NCI-H446 (cell line): ENCODE data around the gene LDLRAD4.
"Not testable (repeated sequence)": the region's sequence is repeated elsewhere in the genome, so short reads cannot be mapped to it uniquely, and the experiment has no call there.

Experiments
- DNase-seq, 2 experiments: peaks; one replicate each; lab custom pipeline; 2025; lab: John Stamatoyannopoulos, UW

The LDLRAD4 gene

DNA sequence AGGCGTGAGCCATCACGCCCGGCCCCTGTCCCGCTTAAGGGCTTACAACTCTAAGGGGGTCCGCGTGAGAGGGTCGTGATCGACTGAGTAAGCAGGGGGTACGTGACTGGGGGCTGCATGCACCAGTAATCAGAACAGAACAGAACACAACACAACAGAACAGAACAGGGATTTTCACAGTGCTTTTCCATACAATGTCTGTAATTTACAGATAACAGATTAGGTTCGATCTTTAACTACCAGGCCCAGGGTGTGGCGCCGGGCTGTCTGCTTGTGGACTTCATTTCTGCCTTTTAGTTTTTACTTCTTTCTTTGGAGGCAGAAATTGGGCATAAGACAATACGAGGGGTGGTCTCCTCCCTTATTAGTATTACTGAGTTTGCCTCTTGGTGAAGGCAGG lies 458.8 kb downstream of the LDLRAD4 start:
- DNase-seq: not testable (repeated sequence)

DNA sequence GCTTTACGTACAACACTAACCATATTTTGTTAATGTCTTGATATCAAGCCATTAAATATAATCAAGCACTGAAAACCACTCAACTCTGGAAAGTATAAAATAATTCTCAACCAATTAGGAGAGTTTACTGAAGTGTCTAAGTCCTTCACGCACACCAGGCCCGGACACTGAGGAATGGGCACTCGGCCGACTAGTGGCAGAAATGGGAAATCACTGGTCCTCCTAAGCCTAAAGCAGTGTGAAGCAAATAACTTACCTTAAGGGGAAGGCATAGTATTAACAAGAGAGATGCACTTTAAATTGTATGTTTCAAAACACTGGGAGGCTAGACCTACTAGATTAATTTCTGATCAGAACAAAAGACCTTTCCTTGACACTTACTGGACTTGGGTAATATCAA lies 462.1 kb downstream of the LDLRAD4 start:
- DNase-seq: no peak

GRCh38 chr18:13681701-13682100 lies 463.1 kb downstream of the LDLRAD4 start:
- no peak for DNase-seq

DNA sequence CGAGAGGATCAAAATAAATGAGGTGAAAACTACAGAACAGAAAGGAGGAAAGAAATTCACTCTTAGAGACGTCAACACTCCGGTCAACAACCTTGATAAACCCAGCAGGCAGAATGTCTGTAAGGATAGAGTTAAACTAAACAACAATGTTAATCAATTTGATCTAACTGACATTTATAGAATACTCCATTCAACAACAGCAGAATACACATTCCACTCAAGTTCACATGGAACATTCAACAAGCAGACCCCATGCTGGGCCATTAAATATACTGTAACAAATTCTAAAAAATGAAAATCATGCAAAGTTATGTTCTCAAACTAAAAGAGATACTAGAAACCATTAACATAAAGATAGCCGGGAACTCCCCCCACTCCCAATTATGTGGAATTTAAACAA lies 466.0 kb downstream of the LDLRAD4 start:
- no peak for DNase-seq

DNA sequence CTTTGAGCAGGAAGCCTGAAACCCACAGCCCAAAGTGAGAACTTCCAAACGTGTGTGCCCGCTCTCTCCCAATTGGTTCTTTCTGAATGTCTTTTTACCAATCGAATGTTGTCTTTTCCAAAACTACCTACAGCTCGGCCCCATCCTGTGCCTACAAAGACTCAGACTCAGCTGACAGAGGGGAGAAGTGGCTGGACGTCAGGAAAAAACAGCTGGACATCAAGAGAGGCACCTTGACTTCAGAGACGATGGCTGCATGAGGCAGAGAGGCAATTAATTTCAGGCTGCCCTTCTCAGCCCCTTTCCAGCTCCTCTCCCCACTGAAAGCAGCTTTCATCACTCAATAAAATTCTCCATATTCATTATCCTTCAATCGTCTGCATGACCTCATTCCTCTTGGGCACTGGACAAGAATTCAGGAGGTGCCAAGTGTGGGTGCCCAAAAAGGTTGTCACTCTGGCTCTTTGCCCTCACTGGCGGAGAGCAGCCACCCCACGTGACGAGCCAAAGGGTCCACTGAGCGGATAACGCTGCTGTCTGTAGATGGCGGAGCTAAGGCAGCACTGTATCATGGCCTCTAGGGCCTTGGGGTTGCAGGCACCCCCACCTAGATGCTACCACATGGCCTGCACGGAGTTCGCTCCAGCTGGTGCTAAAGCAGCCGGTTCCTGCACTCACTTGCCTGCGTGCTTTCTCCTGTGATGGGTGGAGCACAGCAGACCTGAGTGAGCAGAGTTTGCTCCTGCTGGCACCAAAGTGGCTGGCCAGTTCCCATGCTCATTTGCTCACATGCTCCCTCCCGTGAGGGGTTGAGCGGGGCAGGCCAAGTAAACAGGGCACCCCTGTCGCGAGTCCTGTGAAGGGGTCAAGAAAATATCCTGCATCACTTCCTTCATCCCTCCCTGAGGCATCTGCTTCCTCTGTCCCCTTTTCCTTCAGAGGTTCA lies 469.9 kb downstream of the LDLRAD4 start:
- DNase-seq: no peak

- not testable (repeated sequence) for DNase-seq
These were observed 471.5 kb downstream of the LDLRAD4 start for GRCh38 chr18:13690060-13690459.

DNA sequence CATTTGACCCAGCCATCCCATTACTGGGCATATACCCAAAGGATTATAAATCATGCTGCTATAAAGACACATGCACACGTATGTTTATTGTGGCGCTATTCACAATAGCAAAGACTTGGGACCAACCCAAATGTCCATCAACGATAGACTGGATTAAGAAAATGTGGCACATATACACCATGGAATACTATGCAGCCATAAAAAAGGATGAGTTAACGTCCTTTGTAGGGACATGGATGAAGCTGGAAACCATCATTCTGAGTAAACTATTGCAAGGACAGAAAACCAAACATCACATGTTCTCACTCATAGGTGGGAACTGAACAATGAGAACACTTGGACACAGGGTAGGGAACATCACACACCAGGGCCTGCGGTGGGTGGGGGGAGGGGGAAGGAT lies 476.8 kb downstream of the LDLRAD4 start:
- DNase-seq: not testable (repeated sequence)

- no peak for DNase-seq
These were observed 478.4 kb downstream of the LDLRAD4 start for GRCh38 chr18:13696961-13697360.

DNA sequence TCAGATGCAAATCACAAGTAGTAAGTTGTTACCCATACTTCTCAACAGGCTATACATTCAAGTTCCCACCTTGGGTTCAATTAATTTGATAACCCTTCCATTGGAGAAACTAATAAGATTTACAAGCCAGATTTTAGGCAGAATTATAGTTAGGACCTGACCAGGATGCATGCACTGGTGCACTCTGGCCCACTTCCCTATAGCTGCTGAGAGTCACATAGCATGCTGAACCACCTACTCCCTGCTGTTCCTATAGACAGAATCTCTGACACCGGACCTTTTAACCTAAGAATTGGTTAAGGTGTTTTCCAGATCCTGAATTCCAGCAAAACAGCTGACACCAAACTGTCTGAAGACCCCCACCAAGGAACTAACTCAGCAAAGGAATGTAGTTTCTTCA lies 481.6 kb downstream of the LDLRAD4 start:
- no peak for DNase-seq
